ENCODE results near the gene CHCHD3.

The CHCHD3 gene

DNA sequence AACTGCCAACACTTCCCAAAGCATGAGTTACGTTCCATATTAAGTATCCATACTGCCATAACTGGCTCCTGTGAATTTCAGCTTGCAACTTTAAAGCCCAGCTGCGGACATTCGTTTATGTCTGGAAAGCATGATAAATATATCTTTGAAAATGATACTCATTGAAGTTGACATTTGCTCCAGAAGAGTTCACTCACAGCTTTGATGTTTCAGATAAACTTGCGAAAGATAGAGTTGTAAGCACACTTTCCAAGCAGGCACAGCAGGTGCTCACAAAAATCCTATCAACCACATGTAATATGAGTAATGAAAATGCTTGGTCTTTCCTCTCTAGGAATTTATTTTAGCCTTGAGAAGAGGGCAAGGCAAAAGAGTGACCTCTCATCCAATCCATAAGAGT lies 4.5 kb downstream of the CHCHD3 start:
- DNase-seq (ENCODE audit: low spot score), result no peak

DNA sequence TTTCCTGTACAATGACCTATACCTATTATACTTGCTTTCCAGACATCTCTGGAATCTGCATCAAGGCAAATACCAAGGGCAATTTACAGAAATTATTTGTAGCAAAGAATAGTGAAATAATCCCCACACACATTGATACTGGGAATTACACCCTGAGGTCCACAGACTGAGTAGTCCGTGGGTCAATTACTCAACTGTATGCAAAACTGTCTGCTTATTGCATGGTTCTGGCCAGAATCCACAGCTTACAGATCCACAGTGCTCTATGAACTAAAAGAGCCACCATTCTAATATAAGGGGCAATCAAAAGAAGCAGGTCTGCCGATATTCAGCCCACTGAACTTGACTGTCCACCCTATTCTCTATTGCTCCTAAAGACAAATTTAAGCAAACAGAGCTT lies 5.7 kb downstream of the CHCHD3 start:
- no peak for DNase-seq (ENCODE audit: low spot score)

DNA sequence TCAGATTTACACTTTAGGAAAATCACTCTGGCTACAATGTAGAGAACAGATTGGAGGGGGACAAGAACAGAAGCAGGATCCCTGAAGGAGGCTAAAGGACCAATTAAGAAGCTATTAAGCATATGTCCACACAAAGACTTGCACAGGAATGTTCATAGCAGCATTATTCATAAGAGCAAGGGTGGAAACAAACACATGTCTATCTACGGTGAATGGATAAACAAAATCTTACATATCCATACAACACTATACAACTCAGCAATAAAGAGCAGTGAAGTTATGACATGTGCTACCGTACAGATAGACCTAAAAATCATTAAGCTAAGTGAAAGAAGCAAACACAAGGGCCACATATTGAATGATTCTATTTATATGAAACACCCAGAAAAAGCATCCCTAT lies 10.4 kb downstream of the CHCHD3 start:
- DNase-seq (ENCODE audit: low spot score), result no peak

DNA sequence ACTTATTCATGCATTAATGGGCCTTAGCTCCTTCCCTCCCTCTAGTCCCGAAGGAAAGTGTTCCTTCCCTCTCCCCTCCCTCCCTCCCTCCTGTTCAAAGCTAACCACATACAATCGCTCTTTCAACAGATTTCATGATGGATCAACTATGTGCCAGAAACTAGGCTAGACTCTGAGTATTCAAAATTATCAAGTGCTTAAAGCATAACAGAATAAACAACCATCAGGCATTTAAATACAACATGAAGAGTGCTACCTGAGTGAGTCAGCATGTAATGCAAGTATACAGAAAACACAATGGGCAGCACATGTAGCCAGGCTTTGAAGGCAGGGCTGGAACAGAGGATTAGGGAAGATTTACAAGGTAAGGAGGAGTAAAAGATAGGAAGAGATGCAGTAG lies 11.3 kb downstream of the CHCHD3 start:
- DNase-seq (ENCODE audit: low spot score), result peak; percentile 48

DNA sequence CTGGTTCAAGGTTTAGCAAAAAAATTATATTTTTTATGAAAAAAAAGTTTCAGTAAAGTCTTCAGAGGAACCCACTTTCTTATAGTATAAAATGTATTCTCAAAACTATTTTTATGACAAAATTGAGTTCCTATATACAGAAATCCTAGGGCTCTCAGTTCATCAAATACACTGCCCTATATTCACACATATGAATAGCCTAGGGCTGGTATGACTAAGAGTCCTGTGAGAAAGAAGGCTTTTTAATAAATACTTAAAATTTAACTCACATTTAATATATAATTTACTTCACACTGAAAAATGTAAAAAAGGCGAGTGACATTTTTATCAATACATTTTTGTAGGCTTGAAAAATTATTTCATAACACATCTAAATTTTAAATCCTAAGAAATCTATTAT lies 16.6 kb downstream of the CHCHD3 start:
- DNase-seq (ENCODE audit: low spot score), result no peak

DNA sequence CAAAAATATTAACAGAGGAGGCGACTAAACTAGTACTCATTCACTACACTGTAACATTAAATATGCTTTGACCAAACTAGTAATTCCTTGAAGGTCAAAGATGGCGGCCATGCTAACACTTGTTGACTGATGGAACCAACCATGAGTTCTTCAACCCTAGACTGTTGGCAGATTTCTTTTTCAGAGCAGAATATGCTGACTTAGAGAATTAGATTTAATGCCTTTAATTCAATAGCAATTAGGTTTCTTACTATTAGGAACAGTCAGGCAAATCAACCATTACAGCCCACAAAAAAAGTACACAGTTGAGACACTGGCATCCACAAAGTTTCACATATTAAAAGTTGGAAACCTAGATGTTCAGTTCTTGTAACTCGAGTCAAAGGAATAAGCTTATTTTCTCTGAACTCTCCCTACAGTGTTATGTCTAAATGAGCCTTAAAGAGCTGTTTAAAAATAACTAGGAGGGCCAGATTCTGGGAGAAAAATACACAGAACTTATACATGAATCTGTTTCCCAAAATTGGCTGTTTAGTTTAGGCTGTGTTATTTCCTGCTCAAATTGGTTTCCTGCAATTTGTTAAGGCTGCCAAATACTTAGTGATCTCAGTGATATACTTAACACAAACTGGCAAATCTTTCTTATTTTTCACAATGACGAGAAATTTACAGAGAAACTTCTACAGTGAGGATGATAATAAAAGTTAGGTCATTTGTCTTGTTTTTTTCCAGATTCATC lies 17.6 kb downstream of the CHCHD3 start:
- DNase-seq (ENCODE audit: low spot score), result no peak

DNA sequence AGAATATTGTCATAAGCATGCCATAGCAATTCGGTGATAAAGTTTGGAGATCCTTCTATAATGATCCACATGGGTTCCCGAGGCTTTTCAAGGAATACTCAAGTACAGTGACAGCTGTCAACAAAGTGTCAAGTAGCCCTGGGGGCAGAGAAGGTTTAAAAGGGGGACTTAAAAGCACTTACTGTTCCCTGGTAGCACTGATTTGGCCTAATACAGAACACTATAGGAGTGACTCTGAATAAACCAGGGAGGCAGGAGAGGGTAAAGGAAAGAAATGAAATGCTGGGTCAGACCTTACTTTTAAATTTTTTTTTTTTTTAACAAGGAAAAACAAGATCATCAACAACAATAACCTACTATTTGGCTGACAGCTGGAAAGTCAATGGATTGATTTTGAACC lies 20.1 kb downstream of the CHCHD3 start:
- DNase-seq (ENCODE audit: low spot score), result no peak

DNA sequence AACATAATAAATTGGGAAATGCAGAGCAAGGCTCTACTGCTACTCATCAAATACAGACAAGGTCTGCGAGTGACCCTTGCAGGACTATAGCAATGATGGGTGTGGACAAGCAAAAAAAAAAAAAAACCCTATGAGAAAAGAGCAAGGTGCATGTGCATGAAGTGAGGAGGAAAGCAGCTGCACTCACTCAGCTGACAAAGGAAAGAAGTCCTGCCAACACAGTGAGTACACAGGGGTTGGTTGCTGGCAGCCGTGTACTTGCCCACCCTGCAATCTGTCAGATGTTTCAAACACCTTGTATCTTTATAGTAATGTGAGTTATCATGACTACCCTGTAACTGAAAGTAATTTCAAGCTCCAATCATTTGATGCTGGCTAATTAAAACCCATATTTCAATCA lies 20.5 kb downstream of the CHCHD3 start:
- no peak for DNase-seq (ENCODE audit: low spot score)

DNA sequence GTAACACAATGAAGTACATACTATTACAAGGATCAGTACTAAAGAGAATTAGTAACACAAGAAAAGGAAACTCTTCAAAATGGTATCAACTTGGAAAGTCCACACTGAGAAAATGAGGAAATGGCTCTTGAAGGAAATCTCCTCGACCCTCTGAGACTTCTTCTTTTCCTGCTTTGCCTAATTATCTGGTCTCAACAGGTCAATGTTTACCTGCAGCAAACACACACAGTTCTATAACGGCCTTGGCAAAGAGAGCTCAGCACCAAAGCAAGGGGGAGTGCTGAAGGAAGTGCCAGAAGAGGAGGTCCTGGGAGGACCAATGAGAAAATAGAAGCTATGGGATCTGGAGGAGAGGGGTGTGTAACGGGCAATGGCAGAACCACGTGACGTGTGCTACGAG lies 21.9 kb downstream of the CHCHD3 start:
- no peak for DNase-seq (ENCODE audit: low spot score)

DNA sequence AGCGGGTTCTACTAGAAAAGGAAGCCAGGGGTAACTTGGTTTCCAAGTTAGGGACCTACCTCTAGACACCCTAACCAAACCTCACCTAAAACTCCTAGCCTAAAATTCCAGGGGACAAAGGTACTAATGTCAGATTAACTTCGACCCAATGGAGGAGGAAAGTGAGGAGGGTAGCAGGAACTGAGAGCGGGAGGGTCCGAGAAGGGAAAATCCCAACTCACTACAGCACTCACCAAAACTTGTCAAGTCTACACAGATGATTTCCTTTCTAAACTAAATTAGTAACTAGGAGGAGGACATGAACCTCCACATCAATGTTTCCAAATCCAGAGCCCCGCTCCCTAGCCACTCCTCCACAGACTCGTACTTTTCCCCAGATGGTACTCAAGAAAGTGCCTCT lies 22.6 kb downstream of the CHCHD3 start:
- no peak for DNase-seq (ENCODE audit: low spot score)

DNA sequence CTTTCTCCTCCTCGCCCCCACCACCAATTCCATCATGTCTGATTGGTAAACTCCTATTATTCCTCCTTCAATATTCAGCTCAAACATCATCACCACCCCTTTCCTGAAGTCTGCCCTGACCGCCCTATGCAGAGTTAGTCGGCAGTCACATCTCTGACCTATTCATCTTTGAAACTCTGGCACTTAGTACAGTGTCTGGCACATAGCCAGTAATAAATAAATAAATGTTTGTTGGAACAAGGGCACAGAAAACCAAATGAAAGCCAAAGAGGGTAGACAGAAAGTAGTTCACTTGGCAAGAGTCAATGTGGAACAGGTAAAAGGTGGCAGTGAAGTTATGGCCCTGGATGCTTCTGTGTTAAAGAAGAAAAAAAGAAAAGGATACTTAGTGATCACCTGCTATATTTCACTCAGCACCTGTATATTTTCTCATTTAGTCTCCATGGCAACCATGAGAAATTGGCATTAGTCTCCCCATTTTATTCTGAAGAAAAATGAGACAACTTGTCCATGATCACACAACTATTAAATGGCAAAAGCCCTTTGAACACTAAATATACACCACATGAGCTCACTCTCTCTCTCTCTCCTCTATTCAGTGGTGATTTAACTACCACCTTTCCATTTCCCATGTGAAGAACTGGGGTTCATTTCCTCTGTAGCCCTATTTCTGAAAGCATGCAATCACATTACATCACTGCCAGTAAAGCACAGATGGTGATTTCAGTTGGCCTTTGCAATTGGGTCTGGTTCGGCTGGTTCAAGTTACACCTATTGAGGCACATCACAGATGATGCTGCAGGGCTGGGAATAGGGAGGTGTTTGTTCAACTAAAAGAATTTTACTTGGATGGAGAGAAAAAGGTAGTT lies 25.3 kb downstream of the CHCHD3 start:
- DNase-seq (ENCODE audit: low spot score), result no peak

DNA sequence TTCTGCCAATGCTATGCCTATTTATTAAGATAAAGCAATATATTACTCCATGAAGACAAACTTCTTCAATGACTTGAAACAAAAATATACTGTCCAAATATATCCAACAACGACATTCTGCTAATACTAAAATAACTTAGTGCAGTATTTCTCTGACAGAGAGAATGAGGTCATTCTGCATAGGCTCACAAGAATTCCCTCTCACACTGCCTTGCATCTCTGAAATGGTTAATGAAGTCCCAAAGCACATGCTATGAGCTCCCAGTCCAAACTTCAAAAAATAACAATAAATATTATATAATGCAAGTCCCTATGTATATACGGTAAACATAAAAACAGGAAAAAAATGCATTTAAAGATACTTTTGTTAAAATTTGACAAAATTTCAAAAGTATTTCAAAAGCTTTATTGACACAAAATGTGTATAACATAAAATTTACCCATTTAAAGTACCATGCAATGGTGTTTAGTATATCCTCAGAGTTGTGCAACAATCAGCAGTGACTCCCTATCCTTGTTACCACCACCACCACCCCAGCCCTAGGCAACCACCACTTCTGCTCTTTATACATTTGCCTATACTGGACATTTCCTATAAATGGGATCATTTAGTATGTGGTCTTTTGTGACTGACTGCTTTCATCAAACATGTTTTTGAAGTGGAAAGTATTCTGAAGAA lies 27.6 kb downstream of the CHCHD3 start:
- DNase-seq (ENCODE audit: low spot score), result no peak

DNA sequence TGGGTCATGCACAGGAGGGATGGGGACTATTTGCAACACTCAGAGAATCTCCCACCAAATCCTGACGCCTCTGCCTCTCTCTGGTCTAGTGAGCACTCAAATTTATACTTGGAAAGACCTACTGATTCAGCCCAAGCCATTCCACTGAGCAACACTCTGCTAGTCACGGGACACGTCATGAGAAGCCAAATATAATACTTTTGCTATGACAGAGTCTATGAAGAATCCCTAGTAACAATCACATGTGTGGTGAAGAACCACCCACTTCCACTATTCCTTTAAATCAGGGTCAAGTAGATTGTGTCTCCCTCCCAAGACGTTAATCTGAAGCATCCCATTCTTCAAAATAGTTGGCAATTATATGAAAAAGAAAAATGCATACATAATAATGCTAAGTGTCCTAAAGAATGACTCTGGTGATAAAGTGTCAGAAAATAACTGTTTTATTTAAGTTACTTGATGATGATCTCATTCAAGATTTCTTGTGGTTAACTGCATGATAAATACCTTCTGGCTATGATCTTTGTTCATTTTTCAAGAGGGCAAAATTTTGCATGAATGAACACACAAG lies 28.5 kb downstream of the CHCHD3 start:
- DNase-seq (ENCODE audit: low spot score), result no peak

DNA sequence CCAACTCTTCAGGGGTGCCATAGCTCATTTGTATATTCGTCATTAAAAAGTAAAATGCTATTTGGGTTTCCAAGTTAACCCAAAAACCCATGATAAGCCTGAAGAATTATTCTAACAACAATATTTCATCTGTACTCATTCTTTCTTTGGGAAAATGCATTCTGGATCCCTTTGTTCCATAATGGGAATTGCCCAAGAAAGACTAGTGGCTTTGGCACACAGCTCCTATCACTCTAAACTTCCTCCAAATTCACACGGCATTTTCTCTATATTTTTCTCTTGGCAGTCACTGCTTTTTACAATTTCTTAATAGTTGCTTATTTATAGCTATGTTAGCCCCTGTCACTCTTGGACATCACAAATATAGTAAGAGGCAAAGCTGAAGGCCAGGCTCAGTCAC lies 29.1 kb downstream of the CHCHD3 start:
- DNase-seq (ENCODE audit: low spot score), result no peak

DNA sequence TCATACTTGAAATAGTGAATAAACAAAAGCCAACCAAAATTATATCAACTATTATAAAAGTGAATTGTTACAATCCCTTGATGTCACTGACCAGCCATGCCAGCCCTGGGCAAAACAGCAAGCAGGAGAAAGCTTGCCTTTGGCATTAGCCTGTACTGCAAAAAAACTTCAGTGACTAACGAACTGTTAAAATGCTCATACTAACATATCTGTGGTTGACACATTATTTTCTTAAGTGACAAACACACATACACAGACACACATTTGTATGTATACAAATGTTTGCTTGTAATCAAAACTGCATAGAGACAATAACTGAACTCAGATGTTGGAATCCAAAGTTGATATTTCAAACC lies 29.5 kb downstream of the CHCHD3 start:
- DNase-seq (ENCODE audit: low spot score), result no peak

DNA sequence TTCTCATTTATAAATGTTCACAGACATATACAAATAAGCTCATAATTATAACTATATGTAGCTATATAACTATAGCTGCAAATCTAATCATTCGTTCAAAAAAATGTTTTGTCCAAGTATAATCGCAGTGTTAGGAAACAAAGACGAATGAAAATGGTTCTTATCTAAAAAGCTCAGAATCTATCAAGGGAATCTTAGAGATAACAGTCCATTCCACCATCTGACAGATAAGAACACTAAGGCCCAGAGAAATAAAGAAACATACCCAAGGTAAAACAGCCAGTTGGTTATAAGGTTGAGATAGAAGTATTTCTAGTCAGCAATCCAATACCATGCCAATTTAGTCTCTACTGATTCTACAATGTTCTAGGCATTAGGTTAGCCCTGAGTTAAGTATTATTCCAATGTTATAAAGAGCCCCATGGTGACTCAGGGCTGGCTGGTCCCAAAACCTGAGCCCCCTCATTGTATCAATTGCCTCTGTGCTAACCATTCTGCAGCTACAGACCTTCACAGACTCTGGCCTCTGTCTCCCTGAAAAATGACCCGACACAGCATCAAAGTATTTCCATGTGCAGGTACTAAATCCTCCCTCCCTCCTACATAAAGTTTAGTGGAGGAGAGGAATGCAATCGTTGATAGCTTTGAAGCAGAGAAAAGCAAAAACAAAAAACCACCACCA lies 30.0 kb downstream of the CHCHD3 start:
- DNase-seq (ENCODE audit: low spot score), result no peak

DNA sequence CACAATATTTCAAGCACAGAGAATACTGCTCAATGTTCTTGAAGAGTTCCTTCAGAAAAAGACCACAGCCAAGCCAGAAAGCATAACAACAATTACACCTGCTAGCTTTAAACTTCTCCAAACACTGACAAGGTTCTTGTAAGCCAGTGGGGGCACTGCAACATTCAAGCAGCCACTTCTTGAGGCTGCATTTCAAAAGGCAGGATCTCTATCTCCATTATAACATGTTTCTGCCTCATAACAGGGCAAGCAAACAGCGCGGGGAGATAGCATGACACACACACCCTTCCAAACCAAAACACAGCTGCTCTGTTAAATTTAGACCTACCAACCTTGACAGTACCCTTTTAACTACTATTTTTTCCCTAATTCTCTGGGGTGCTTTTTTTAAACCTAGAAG lies 30.8 kb downstream of the CHCHD3 start:
- DNase-seq (ENCODE audit: low spot score), result no peak

DNA sequence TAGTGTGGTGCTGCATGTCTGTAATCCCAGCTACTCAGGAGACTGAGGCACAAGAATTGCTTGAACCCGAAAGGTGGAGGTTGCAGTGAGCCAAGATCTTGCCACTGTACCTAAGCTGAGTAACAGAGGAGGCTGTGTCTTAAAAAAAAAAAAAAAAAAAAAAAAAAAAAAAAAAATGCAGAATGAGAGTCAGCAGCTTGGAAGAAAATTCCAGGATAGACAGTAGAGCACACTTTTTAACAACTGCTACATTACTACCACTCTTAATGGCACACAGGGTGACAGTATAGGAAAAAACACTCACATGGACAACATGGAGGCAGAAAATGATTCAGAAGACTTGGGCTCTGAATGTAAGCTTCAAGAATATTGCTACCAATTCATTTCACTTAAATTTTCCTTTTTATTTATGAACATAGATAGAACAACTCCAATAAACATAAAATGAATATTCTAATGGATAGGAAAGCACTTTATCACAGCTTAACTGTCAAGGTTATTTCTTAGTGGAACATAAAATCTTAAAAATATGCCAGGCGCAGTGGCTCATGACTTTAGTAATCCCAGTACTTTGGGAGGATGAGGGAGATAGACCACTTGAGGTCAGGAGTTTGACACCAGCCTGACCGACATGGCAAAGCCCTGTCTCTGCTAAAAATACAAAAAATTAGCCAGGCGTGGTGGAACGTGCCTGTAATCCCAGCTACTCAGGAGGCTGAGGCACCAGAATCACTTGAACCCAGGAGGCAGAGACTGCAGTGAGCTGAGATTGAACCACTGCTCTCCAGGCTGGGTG lies 31.5 kb downstream of the CHCHD3 start:
- DNase-seq (ENCODE audit: low spot score), result no peak

DNA sequence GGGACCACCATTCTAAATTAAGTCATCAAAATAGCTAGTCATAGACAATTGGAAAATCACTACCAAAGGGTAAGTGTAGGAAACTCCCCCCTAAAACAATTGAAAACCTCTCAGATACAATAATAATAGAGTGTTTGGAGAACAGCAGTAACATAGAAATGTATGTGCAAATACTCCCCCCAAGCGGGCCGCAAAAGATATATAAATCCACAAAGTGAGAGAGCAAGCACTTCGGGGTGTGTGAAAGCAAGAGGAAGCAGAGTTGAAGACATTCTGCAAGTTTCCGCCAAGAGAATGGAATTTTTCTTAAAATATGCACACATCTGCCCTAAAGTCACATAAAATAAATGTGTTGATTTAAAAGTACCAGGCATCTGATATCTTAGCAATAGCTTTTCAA lies 33.3 kb downstream of the CHCHD3 start:
- DNase-seq (ENCODE audit: low spot score), result no peak

DNA sequence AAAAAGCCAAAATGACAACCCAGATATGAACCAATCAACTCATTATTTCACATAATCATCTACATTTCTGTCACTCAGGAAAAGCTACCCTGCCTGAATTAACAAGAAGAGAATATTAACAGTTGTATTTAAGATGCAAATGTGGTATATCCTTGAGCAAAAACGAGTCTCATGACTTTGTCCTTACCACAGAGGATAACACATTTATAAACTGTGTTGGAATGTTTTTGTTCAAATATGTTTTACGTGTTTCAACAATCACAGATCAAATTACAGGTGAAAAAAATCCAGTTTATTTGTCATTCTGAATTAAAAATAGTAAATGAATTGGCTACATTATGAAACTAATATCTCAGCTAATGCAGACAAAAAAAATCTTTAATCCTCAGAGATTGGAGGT lies 34.6 kb downstream of the CHCHD3 start:
- DNase-seq (ENCODE audit: low spot score), result no peak

DNA sequence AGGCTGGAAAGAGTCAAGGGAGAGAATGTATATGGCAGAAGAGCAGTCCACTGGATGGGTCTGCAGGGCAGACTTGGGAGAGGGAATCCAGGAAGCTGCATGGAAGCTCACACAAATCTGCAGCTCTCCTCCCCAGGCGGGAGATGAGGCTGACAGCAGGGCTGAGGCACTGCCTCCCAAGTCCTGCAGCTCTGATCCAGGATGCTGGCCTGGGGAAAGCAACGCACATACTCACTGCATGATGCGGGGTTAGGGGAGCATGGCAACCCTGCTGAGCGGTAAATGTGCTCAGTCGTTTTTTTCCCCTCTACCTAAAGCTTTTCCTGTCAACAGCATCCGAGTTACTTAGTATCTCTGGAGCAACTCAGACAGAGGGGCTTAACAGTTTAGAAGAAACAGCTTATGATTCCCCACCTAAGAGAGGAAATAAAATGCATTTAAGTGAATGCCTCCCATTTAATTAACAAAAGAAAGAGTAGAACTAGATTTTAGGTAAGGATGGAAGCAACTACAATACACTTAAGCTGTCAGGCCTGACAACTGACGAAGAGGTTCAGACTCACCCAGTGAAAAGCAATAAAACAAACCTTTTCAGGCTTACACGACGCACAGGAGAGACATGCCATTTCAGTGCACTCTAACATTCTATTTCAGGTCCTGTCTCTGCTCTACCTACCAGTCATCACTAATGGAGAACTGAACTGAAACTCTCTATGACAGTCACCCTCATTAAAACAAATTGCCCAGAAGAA lies 37.0 kb downstream of the CHCHD3 start:
- no peak for DNase-seq (ENCODE audit: low spot score)

Data from globus pallidus (tissue), 1 donor.